D721Med (cell line): ENCODE results near the gene PRDM15.

Experiments
- DNase-seq: peaks from one replicate; pipeline ENCODE4 v3.0.0; 2011; ENCODE audit warnings: low spot score; ENCODE audit not compliant: insufficient read length
- FAIRE-seq: peaks from 2 replicates; lab custom pipeline; 2011; peaks lifted over from hg19 to GRCh38; lab: Jason Lieb, UNC
- CTCF ChIP-seq: IDR thresholded peaks from 2 replicates; pipeline ENCODE4 v1.5.1; 2012; ENCODE audit warnings: mild to moderate bottlenecking, control low read depth; ENCODE audit not compliant: insufficient read depth; ENCODE audit errors: missing control alignments

PRDM15 gene

GRCh38 chr21:41831453-41831831, 47.7 kb downstream of the PRDM15 start:
- TF ChIP-seq CTCF, result no peak
- DNase-seq, result no peak
- no peak for FAIRE-seq

GRCh38 chr21:41830764-41831452, 48.2 kb downstream of the PRDM15 start:
- DNase-seq (no peak), FAIRE-seq (no peak)
- no peak for TF ChIP-seq CTCF

GRCh38 chr21:41830145-41830707, 48.9 kb downstream of the PRDM15 start:
- FAIRE-seq (no peak), DNase-seq (no peak)
- no peak for TF ChIP-seq CTCF

- FAIRE-seq, result no peak
- DNase-seq, result no peak
- no peak for TF ChIP-seq CTCF
Measured at GRCh38 chr21:41828884-41829360, 50.2 kb downstream of the PRDM15 start.

- no peak for TF ChIP-seq CTCF
- DNase-seq, result no peak
Measured at GRCh38 chr21:41827951-41828883, 50.9 kb downstream of the PRDM15 start.

GRCh38 chr21:41825881-41826280, 53.3 kb downstream of the PRDM15 start:
- DNase-seq (no peak), FAIRE-seq (no peak)
- no peak for TF ChIP-seq CTCF

More at GRCh38 chr21:41827951-41828883, 50.9 kb downstream of the PRDM15 start:
- no peak for FAIRE-seq
